GM23338 (cell line): Measurements from ENCODE around the gene PRELID2. TPM values are rescaled to one million over a fixed set of nuclear protein-coding genes. Genes with fewer than 3 reads are reported as not detected.

Experiments
- ATAC-seq: fragments of 200-7000 bp; cut with Tn5 transposase; 3 replicates; pipeline ENCODE4 v1.9.1; 2020
- DNase-seq: peaks from one replicate; pipeline ENCODE4 v3.0.0-alpha.2; 2015; ENCODE audit warnings: low spot score
- H2AFZ ChIP-seq: fragments of 200-600 bp; sonication (generic); 2 replicates; pipeline ENCODE4 v1.8.0; 2016; ENCODE audit warnings: antibody characterized with exemption, mild to moderate bottlenecking, moderate library complexity
- H3F3A ChIP-seq: fragments of 200-600 bp; sonication (generic); replicated peaks from 2 replicates; pipeline ENCODE4 v1.8.0; 2017; ENCODE audit warnings: antibody characterized with exemption, mixed run types, low read depth
- H3K27ac ChIP-seq: fragments of 200-600 bp; sonication (generic); 2 replicates; pipeline ENCODE4 v1.6.1; 2016; ENCODE audit warnings: low read depth
- H3K27me3 ChIP-seq: fragments of 200-600 bp; sonication (generic); 2 replicates; pipeline ENCODE4 v1.8.0; 2016; ENCODE audit warnings: mild to moderate bottlenecking, mixed run types, moderate library complexity; ENCODE audit not compliant: insufficient read depth
- H3K36me3 ChIP-seq: fragments of 200-600 bp; sonication (generic); 2 replicates; pipeline ENCODE4 v1.8.0; 2016; ENCODE audit warnings: mild to moderate bottlenecking; ENCODE audit not compliant: insufficient read depth
- H3K4me1 ChIP-seq: fragments of 200-600 bp; sonication (generic); 2 replicates; pipeline ENCODE4 v1.8.0; 2016; ENCODE audit warnings: mild to moderate bottlenecking, moderate library complexity; ENCODE audit not compliant: insufficient read depth
- H3K4me2 ChIP-seq: fragments of 200-600 bp; sonication (generic); 2 replicates; pipeline ENCODE4 v1.7.1; 2017; ENCODE audit warnings: mixed run types
- H3K4me3 ChIP-seq: fragments of 200-600 bp; sonication (generic); 2 replicates; pipeline ENCODE4 v1.6.1; 2016; ENCODE audit warnings: mixed run types
- H3K79me2 ChIP-seq: fragments of 200-600 bp; sonication (generic); replicated peaks from 2 replicates; pipeline ENCODE4 v1.8.0; 2017; ENCODE audit warnings: mild to moderate bottlenecking; ENCODE audit not compliant: insufficient read depth
- H3K9me2 ChIP-seq: fragments of 200-600 bp; sonication (generic); 2 replicates; pipeline ENCODE4 v1.8.0; 2017; ENCODE audit not compliant: insufficient read depth
- H4K20me1 ChIP-seq: fragments of 200-600 bp; sonication (generic); replicated peaks from 2 replicates; pipeline ENCODE4 v1.8.0; 2017; ENCODE audit warnings: mild to moderate bottlenecking; ENCODE audit not compliant: insufficient read depth
- H3K27ac Mint-ChIP-seq: 2 replicates; pipeline ENCODE4 v1.8.0; 2020; ENCODE audit warnings: inconsistent platforms, mild to moderate bottlenecking, moderate library complexity, mixed read lengths
- H3K27me3 Mint-ChIP-seq: 3 replicates; pipeline ENCODE4 v1.8.0; 2022; ENCODE audit warnings: low read depth, mild to moderate bottlenecking, moderate library complexity, mixed read lengths, inconsistent platforms; ENCODE audit not compliant: insufficient read depth, poor library complexity
- H3K36me3 Mint-ChIP-seq: 3 replicates; pipeline ENCODE4 v1.8.0; 2021; ENCODE audit warnings: low read depth, mild to moderate bottlenecking, inconsistent platforms, moderate library complexity, mixed read lengths
- H3K4me1 Mint-ChIP-seq: 3 replicates; pipeline ENCODE4 v1.8.0; 2020; ENCODE audit warnings: mild to moderate bottlenecking, inconsistent platforms, mixed read lengths
- H3K4me3 Mint-ChIP-seq: 3 replicates; pipeline ENCODE4 v1.8.0; 2021; ENCODE audit warnings: moderate library complexity, mild to moderate bottlenecking, inconsistent platforms, mixed read lengths
- H3K9me3 Mint-ChIP-seq: 3 replicates; pipeline ENCODE4 v1.8.0; 2020; ENCODE audit warnings: moderate library complexity, mild to moderate bottlenecking, inconsistent platforms, mixed read lengths
- CREB1 ChIP-seq: fragments of 250-450 bp; sonication (Bioruptor Pico); IDR thresholded peaks from 2 replicates; pipeline ENCODE4 v1.5.0; 2020; ENCODE audit warnings: low read depth, mild to moderate bottlenecking, moderate library complexity
- EZH2 ChIP-seq: fragments of 200-600 bp; sonication (generic); IDR thresholded peaks from one replicate; pipeline ENCODE4 v1.8.0; 2017; ENCODE audit warnings: antibody characterized with exemption, mild to moderate bottlenecking, low read depth; ENCODE audit not compliant: unreplicated experiment
- EZH2phosphoT487 ChIP-seq: fragments of 200-600 bp; sonication (generic); IDR thresholded peaks from one replicate; pipeline ENCODE4 v1.8.1; 2018; ENCODE audit warnings: antibody characterized with exemption; ENCODE audit not compliant: unreplicated experiment
- JUNB ChIP-seq: IDR thresholded peaks from one replicate; pipeline ENCODE4 v1.6.1; 2016; ENCODE audit warnings: antibody characterized with exemption; ENCODE audit not compliant: unreplicated experiment
- STAT1 ChIP-seq: IDR thresholded peaks from one replicate; pipeline ENCODE4 v1.6.1; 2016; ENCODE audit warnings: antibody characterized with exemption; ENCODE audit not compliant: unreplicated experiment
- polyA plus RNA-seq: library from polyadenylated mRNA; unstranded; fragments of >200 nt; fragmentation: Nextera tagmentation; extraction: Ambion mirVana; gene quantifications from 2 replicates; pipeline ENCODE4 v1.2.1, GENCODE V29; 2016
- total RNA-seq: library from RNA; depleted of rRNA; stranded (reverse); fragments of >200 nt; shearing (Covaris generic); gene quantifications from 2 replicates; pipeline ENCODE4 v1.2.3, GENCODE V29; 2014
- TF ChIP-seq, protein P1 (sequence below): fragments of 250-450 bp; sonication (Bioruptor Pico); IDR thresholded peaks from 2 replicates; pipeline ENCODE4 v1.5.0; 2020; ENCODE audit warnings: mild to moderate bottlenecking, moderate library complexity
- TF ChIP-seq, protein P2 (sequence below): IDR thresholded peaks from one replicate; pipeline ENCODE4 v1.6.1; 2018; ENCODE audit warnings: antibody characterized with exemption; ENCODE audit not compliant: unreplicated experiment

The PRELID2 gene
- total and polyA plus RNA-seq, 2 experiments from 2014 or later = 9.3 to 9.8 TPM

DNA sequence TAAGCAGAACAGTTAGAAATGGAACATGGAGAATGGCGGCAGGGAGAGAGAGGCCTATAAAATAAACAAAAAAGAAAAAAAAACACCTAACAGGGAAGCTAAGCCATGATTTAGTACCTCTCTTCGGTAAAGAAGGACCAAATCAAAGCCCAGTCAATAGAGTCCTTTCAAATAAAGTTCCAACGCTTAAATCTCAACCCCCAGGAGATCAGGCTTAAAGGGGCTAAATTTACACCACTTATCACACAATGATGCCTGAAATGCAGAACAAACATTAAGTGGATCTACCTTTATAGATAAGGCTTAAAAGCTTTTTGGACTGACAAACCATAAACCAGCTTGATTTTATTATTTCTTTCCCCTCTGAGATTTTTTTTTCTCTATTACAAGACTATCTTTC, 66.3 kb downstream of the PRELID2 start:
- ATAC-seq = no peak
- Histone ChIP-seq H3K4me1 (no peaks in the 10 kb centered on the region), H3F3A (no peaks in the 10 kb centered on the region), H3K36me3 (no peaks in the 10 kb centered on the region), H3K79me2 (no peaks in the 10 kb centered on the region), H4K20me1 (no peaks in the 10 kb centered on the region), H3K9me2 (no peaks in the 10 kb centered on the region), H3K4me2 (no peak overlapping the region), H2AFZ (no peak overlapping the region), H3K27me3 (no peaks in the 10 kb centered on the region), H3K27ac (no peak overlapping the region), H3K4me3 (no peak overlapping the region)
- TF ChIP-seq CREB1 = no peak
- TF ChIP-seq, protein P1, sequence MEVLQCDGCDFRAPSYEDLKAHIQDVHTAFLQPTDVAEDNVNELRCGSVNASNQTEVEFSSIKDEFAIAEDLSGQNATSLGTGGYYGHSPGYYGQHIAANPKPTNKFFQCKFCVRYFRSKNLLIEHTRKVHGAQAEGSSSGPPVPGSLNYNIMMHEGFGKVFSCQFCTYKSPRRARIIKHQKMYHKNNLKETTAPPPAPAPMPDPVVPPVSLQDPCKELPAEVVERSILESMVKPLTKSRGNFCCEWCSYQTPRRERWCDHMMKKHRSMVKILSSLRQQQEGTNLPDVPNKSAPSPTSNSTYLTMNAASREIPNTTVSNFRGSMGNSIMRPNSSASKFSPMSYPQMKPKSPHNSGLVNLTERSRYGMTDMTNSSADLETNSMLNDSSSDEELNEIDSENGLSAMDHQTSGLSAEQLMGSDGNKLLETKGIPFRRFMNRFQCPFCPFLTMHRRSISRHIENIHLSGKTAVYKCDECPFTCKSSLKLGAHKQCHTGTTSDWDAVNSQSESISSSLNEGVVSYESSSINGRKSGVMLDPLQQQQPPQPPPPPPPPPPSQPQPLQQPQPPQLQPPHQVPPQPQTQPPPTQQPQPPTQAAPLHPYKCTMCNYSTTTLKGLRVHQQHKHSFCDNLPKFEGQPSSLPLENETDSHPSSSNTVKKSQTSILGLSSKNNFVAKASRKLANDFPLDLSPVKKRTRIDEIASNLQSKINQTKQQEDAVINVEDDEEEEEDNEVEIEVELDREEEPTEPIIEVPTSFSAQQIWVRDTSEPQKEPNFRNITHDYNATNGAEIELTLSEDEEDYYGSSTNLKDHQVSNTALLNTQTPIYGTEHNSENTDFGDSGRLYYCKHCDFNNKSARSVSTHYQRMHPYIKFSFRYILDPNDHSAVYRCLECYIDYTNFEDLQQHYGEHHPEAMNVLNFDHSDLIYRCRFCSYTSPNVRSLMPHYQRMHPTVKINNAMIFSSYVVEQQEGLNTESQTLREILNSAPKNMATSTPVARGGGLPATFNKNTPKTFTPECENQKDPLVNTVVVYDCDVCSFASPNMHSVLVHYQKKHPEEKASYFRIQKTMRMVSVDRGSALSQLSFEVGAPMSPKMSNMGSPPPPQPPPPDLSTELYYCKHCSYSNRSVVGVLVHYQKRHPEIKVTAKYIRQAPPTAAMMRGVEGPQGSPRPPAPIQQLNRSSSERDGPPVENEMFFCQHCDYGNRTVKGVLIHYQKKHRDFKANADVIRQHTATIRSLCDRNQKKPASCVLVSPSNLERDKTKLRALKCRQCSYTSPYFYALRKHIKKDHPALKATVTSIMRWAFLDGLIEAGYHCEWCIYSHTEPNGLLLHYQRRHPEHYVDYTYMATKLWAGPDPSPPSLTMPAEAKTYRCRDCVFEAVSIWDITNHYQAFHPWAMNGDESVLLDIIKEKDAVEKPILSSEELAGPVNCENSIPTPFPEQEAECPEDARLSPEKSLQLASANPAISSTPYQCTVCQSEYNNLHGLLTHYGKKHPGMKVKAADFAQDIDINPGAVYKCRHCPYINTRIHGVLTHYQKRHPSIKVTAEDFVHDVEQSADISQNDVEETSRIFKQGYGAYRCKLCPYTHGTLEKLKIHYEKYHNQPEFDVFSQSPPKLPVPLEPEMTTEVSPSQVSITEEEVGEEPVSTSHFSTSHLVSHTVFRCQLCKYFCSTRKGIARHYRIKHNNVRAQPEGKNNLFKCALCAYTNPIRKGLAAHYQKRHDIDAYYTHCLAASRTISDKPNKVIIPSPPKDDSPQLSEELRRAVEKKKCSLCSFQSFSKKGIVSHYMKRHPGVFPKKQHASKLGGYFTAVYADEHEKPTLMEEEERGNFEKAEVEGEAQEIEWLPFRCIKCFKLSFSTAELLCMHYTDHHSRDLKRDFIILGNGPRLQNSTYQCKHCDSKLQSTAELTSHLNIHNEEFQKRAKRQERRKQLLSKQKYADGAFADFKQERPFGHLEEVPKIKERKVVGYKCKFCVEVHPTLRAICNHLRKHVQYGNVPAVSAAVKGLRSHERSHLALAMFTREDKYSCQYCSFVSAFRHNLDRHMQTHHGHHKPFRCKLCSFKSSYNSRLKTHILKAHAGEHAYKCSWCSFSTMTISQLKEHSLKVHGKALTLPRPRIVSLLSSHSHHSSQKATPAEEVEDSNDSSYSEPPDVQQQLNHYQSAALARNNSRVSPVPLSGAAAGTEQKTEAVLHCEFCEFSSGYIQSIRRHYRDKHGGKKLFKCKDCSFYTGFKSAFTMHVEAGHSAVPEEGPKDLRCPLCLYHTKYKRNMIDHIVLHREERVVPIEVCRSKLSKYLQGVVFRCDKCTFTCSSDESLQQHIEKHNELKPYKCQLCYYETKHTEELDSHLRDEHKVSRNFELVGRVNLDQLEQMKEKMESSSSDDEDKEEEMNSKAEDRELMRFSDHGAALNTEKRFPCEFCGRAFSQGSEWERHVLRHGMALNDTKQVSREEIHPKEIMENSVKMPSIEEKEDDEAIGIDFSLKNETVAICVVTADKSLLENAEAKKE (CRISPR knock-in tag) = no peak
- no peak for TF ChIP-seq EZH2phosphoT487
- TF ChIP-seq EZH2 = no peak
- TF ChIP-seq STAT1 = no peak
- TF ChIP-seq, protein P2, sequence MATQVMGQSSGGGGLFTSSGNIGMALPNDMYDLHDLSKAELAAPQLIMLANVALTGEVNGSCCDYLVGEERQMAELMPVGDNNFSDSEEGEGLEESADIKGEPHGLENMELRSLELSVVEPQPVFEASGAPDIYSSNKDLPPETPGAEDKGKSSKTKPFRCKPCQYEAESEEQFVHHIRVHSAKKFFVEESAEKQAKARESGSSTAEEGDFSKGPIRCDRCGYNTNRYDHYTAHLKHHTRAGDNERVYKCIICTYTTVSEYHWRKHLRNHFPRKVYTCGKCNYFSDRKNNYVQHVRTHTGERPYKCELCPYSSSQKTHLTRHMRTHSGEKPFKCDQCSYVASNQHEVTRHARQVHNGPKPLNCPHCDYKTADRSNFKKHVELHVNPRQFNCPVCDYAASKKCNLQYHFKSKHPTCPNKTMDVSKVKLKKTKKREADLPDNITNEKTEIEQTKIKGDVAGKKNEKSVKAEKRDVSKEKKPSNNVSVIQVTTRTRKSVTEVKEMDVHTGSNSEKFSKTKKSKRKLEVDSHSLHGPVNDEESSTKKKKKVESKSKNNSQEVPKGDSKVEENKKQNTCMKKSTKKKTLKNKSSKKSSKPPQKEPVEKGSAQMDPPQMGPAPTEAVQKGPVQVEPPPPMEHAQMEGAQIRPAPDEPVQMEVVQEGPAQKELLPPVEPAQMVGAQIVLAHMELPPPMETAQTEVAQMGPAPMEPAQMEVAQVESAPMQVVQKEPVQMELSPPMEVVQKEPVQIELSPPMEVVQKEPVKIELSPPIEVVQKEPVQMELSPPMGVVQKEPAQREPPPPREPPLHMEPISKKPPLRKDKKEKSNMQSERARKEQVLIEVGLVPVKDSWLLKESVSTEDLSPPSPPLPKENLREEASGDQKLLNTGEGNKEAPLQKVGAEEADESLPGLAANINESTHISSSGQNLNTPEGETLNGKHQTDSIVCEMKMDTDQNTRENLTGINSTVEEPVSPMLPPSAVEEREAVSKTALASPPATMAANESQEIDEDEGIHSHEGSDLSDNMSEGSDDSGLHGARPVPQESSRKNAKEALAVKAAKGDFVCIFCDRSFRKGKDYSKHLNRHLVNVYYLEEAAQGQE = no peak
- TF ChIP-seq JUNB = no peak
- H3K9me3 Mint-ChIP-seq = peaks cover 8% of the 10 kb centered on the region; the same call in 2 of the 3 replicates
- no peaks in the 10 kb centered on the region for H3K4me1 Mint-ChIP-seq
- H3K36me3 Mint-ChIP-seq = peaks cover 6% of the 10 kb centered on the region
- H3K27ac Mint-ChIP-seq = no peak overlapping the region
- H3K4me3 Mint-ChIP-seq = no peak overlapping the region
- H3K27me3 Mint-ChIP-seq = no peaks in the 10 kb centered on the region
- DNase-seq = no peak
